DLD1 (cell line): ENCODE data around the gene MSX2.

ENCODE experiments used
- in situ Hi-C: cut with HindIII; loops from 2 replicates; pipeline ENCODE4 v1.10.0; 2017; ENCODE audit warnings: low sequenced_read_pairs

MSX2 gene

DNA sequence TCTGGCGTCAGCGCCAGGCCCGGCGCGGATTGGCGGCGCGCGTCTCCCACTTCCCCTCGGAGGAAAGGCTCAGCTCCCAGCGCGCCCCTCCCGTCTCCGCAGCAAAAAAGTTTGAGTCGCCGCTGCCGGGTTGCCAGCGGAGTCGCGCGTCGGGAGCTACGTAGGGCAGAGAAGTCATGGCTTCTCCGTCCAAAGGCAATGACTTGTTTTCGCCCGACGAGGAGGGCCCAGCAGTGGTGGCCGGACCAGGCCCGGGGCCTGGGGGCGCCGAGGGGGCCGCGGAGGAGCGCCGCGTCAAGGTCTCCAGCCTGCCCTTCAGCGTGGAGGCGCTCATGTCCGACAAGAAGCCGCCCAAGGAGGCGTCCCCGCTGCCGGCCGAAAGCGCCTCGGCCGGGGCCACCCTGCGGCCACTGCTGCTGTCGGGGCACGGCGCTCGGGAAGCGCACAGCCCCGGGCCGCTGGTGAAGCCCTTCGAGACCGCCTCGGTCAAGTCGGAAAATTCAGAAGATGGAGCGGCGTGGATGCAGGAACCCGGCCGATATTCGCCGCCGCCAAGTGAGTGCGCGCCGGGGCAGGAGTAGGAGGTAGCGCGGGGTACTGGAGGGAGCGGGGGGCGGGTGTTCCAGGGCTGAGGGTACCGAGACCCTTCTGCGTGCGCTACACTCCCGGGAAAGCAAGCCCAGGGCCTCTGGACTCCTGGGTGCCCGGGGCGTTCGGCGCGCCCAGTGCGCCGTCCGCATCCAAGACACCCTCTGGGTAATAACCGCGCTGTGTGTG is at the start of gene MSX2:
Gene MSX2 (plus strand): TSS at position 99 of the 777 bp plus-strand sequence. CDS start 78 bp downstream, at position 177.
- in situ Hi-C loops, result no loop called here

GRCh38 chr5:174675110-174675509 is 49.3 kb upstream of the MSX2 start:
- in situ Hi-C loops, result no loop called here

DNA sequence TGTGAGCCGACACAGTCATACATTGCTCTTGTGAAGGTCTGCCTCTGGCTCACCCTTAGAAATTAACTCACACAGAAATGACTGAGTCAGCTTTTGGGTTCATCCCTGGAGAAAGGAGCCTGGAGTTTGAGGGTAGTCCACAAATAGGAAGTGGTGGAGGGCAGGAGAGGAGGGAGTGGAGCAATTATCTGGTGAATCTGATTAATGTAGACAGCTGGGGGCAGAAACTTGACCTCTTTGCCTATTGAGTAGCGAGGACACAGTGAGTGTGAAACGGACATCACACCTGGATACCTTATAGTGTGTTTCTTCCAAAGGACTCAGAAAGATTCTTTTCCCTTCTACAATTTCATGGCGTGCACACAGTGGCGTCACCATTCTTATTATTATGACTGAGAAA is 48.5 kb upstream of the MSX2 start:
- in situ Hi-C loops, result no loop called here

DNA sequence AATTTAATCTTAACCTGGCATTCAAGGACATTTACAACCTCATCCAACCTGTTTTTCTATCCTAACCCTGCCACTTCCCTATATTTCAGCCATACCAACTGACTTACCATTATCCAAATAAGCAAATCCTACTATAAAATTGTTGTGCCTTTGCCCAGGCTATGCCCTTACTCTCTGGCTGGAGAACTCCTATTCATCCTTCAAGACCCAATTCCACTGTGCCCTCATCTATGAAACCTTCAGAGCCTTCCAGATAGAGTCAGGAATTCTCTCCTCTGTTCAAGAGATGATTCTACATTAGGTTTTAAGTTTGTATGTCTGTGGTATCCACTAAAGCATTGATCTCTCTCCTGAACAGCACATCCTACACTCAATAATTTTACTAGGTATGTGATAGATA is 46.3 kb upstream of the MSX2 start:
- in situ Hi-C loops, result no loop called here

DNA sequence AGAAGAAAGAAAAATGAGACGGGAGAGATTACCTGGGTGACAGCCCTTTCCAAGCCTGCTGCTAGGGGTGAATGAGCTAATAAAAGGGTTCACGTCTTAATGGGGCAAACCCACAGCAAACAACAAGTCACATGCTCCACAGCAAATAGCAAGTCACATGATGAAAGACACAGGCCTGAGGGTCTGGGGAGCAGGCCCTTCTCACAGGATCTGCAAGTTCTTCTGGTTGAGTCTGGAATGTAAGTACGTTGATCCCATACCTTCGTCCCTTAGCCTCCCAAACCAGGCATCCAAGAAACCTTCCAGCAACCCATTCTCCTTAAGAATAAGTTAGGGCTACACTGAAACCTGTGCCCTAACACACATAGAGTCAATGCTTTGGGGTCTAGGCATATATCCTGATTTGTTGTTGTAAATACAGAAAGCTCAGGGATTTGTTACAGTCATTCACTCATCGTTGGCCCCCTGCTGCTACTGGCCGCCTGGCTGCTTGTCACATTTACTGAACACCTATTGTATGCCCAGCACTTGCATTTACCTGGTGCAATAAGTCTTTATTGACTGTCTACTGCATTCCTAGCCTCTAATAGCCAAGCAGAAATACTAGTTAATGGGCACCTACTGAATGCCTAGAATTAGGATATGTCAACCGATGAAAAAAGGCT is 43.3 kb upstream of the MSX2 start:
- in situ Hi-C loops, result no loop called here

DNA sequence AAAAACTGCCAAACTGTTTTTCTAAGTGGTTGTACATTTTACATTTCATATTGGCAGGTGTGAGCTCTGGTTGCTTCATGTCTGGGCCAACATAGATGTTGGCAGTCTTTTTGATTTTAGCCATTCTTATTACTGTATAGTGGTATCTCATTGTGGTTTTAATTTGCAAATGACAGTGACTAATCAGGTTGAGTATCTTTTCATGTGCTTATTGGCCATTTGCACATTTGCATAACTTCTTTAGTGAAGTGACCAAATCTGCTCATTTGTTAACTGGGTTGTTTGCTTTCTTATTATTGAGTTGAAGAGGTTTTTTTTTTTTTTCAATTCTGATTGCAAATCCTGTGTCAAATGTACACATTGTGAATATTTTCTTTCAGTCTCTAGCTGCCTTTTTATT is 36.9 kb upstream of the MSX2 start:
- in situ Hi-C loops, result no loop called here

DNA sequence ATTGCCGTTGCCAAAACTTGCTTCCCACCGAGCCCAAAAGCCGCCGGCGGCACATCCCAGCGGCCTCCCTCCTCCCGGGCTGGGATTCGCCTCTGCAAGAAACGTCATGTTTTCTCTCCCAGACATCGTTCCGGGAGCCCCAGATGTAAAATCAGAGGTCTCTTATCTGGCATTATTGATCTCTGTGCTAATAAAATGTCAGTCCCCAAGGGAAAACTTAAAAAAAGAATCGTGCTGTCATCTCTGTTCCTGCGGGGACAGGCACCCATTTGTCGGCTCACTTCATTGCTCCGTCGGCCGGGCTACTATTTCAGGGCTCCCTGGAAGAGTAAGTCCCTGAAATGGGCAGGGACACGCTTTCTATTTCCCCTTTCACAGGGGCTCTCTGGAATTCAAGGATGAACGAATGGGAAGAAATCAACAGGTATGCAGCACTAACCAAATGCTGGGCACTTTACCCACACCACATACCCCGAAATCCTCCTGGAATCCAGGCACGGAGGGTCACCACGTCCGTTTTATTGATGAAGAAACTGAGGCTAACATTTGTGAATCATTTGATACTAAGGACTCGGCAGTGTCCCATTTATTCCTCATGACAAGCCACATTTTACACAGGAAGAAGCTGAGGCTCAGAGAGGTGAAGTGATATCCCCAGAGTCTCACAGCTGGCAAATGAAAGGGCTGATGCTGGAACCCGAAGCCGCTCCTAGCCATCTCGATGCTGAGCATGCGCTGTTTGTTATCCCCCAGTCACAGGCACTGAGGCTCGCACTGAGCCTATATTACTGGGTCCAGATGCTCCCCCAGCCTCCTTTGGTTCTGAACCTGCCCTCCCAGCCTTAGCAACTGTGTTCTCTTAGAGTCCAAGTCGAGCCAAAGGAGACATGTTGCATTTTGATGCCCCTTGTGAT is 35.7 kb upstream of the MSX2 start:
- in situ Hi-C loops, result no loop called here

- in situ Hi-C loops, result no loop called here
Observed at GRCh38 chr5:174690271-174690670, 34.1 kb upstream of the MSX2 start.

DNA sequence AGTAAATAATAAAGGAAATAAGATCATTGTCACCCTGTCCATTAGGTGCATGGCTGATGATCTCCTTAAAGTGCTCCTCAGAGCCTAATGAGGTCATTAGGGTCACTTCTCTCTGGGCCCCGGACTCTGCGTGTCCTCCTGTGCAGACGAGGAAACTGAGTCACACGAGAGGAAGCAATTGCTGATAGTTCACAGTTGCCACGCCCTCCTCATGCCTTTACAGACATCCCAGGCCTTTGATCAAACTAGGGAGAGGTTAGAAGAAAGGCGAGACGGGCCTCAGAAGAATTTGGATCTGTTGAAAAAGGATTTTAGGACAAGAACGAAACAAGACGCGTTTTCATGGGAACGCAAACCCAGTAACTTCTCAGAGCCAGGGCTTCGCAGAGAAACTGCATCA is 32.0 kb upstream of the MSX2 start:
- in situ Hi-C loops, result no loop called here

GRCh38 chr5:174692982-174693422 is 31.4 kb upstream of the MSX2 start:
- in situ Hi-C loops, result no loop called here

DNA sequence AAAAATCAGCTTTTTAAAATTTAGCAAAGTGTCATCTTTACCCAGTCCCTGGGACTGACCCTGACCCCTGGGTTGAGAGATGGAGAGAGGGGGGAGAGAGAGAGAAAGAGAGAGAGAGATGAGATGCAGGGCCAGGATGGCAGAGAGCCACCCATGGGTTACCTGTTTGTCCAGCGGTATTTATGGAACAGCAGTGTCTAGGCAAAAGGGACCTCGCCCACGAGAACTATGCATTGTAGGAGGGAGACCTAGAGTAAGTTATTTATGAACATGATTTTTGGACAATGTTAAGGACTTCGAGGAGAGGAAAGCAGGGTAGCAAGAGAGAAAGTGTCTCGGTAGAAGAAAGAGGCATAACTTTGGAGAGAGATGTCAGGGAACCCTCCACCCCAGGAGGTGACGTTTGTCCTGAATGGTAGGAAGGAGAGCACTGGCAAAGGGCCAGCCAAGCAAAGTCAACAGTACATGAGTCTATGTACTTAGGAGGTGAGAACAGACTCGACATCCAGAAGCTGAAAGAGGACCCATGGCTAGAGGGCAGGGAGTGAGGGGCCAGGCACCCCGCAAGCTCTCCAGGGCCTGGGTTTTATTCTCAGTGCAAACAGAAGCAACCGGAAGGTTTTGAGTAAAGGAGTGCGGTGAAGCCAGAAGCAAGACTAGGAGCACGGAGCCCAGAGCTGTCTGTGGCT is 30.5 kb upstream of the MSX2 start:
- in situ Hi-C loops, result no loop called here

- in situ Hi-C loops, result no loop called here
Observed at GRCh38 chr5:174694611-174695010, 29.8 kb upstream of the MSX2 start.

DNA sequence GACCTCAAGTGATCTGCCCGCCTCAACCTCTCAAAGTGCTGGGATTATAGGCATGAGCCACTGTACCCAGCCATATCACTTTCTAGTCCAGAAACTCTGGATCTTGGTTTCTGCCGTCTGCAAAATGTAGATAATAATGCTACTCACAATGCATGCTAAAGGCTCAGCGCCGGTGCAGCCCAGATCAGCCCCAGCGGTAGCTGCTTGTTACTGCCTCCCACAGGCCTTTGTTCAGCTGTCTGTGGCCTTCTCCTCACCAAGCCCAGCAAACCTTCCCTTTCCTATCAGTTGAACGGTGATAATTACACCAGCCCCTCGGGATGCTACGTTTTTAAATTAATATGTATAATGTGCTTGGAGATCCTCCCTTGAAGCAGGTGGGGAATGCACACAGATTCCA is 26.2 kb upstream of the MSX2 start:
- in situ Hi-C loops, result no loop called here

GRCh38 chr5:174699131-174699530 is 25.3 kb upstream of the MSX2 start:
- in situ Hi-C loops, result no loop called here

GRCh38 chr5:174706997-174707572 is 17.3 kb upstream of the MSX2 start:
- in situ Hi-C loops, result no loop called here

- in situ Hi-C loops, result no loop called here
Observed at GRCh38 chr5:174707671-174708070, 16.7 kb upstream of the MSX2 start.

GRCh38 chr5:174708476-174709207 is 15.7 kb upstream of the MSX2 start:
- in situ Hi-C loops, result no loop called here

- in situ Hi-C loops, result no loop called here
Observed at GRCh38 chr5:174714751-174715150, 9.6 kb upstream of the MSX2 start.

DNA sequence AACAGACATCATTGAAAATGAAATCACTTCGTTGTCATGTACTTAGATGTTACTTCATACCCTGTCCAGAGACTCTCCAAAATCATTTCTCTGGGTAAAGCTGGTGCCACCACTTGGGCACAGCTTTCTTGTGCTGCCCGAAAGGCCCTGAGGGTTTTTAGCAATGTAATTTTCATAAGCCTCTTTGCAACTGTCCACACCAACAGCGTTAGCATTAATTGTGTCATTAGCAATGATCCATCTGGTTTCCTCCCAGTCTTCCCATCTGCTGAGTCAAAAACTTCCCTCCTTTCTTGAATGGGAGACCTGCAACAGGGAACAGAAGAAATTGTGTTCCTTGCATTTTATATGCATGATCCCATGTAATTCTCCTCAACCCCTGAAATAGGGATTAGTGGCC is 8.6 kb upstream of the MSX2 start:
- in situ Hi-C loops, result no loop called here
